GM04503 (cell line): ENCODE data around the gene RWDD1.
A peak's percentile ranks its signal among the peaks of the same experiment; 100 is the strongest.

Experiments used
- DNase-seq: peaks from one replicate; pipeline ENCODE4 v3.0.0-alpha.2; 2012; ENCODE audit warnings: low read depth

The RWDD1 gene, protein sequence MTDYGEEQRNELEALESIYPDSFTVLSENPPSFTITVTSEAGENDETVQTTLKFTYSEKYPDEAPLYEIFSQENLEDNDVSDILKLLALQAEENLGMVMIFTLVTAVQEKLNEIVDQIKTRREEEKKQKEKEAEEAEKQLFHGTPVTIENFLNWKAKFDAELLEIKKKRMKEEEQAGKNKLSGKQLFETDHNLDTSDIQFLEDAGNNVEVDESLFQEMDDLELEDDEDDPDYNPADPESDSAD

GRCh38 chr6:116570856-116571682 is at the start of gene RWDD1:
TSS of gene RWDD1 (plus strand) at chr6:116571504. CDS start at chr6:116571583, 79 bp downstream.
- DNase-seq: peak; percentile 96

DNA sequence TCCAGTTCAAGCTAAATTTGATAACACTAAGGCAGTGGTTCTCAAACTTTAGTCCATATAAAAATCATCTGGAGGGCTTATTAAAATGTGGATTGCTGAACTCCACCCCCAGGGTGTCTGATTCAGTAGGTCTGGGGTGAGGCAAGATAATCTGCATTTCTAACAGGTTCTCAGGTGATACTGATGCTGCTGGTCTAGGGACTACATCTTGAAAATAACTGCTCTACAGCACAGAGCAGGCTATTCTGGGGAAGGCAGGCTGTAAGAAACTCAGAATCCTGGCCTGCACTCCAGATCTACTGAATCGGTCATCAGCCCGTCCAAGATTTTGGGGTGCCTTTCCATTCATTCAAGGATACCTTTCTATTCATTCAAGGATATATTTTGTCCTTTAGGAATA is 48.4 kb upstream of the RWDD1 start:
- DNase-seq: no peak

DNA sequence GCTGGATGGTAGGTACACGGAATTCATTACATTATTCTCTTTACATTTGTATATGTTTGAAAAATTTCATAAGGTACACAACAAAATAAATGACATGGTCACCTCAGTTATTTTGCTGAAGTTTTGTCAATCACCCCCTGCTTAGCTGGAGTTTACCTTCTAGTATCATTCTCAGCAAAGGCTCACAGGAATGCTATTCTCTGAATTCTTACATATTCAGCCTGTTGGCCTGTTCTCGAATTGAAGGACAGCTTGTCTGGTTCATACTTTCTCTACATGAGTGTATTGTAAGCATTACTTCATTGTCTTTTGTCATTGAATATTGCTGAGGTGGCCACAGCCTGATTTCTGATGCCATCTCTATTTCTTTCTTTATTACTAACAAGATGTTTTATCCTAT is 47.1 kb upstream of the RWDD1 start:
- no peak for DNase-seq

DNA sequence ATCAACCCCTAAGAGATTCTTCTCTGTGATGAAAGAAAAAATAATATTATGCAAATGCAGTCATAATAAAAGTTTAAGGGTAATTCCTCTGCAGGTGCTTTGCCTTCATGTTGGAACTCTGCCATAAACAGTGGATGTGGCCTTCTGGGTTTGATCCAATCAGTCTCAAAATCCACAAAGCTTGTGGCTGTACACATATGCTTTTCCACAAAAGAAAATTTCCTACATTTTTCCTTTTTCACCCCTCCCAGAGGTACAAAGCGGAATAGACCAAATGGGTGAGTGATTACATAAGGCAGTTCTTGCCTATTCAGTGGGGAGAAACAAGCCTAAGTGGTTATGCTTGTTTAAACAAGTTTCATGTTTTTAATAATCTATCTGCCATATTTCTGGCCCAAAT is 43.2 kb upstream of the RWDD1 start:
- DNase-seq: no peak

DNA sequence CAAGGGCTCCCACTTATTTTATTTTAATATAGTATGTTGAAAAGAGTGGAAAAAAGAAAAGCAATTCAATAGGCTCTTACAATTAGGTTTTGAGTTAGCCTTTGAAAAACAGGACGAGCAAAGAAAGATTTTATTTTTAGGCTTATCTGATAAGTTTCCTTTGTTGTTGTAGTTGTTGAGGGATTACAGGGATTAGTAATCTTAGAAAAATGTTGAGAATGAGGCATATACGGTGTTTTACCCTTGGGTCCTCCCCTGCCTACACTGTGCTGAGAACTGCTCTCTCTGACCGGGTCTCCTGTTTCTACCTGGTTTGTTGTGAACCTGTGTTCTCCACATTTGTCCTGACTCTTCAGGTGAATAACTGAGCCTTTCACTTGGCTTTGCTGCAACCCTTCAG is 42.5 kb upstream of the RWDD1 start:
- no peak for DNase-seq

- DNase-seq: no peak
Observed at GRCh38 chr6:116529466-116530290, 41.6 kb upstream of the RWDD1 start.

- DNase-seq: no peak
Observed at GRCh38 chr6:116530436-116530835, 40.9 kb upstream of the RWDD1 start.

DNA sequence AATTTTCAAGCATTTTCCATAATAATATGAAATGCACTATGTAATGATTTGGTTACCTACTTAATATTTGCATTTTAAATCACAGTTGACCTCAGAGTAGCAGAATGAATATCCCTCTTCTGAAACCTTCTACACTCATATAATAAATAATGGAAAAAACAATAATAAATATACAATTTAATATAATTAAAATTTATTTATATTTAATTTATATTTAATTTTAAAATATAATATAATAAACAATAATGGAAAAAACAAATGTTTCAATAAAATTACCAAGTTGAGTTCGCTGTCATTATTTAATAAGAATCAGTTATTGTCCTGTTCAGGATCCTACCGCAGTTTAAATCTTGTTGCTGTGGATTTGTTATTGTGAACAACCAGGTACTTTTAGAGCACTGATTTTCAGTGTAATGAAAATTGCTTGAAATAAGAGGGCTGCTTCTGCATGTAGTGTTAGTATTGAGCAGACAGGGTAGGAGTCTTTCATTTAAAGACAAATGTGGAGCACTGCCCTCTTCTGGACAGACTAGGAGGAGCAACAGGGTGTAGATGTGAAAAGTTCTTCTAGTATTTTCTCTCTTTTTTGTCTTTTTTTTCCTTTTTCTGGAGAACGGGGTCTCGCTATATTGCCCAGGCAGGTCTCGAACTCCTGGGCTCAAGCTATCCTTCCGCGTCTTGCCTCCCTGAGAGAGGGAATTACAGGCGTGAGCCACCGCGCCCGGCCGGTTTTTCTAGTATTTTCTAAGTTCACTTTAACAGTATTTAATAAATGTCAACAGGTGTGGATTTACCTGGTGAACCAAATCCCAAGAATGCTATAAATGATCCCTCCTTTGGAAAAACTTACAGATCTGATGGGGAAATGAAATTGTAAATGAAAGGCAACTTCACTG is 39.4 kb upstream of the RWDD1 start:
- DNase-seq: no peak

DNA sequence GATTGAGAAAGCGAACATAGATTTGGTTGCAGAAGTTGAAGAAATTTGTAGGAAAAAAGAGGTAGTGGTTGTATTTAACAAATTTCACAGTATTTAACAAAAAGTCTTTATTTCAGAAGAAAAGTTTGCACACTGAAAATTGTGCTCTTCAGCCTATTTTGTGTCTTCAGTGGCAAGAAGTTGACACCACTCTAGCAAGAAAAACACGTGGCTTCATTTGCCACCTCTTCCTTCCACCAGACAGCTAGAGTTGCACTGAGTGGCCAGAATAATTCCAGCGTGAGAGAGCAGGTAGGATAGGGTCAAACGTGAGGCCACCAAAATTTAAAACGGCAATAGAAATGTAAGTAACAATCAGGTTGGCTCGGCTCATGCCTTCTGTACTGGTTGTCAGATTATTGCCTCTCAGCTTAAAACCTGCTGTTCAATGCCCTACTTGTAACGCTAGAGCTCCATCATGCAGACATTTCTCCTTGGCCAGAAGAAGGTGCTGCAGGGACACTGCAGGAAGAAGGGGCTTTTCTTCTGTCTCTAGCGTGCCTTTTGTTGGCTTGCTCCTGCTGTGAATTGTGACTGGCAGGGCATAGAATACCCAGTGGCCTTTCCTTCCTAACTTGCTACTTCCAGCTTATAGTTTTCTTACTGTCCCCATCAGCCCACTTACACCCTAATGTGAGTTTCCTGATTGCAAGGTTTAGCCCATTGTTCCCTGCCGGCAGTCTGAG is 37.9 kb upstream of the RWDD1 start:
- no peak for DNase-seq

DNA sequence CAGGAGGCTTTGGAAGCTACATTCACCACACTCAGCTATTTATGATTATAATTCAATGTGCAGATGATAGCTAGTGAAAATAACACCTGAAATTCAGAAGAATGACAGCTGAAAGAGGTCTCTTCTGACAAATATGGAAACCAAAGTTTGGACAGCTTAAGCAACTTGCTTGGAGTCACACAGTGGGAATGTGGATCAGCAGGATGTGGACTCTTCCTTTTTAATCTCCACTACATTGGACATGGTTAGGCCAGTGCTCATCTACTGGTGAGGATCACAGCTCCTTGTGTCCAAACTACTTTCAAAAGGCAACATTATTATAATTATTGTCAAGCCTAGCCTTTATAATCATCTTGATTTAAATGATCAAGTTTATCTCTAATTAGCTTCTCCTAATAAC is 36.2 kb upstream of the RWDD1 start:
- no peak for DNase-seq

DNA sequence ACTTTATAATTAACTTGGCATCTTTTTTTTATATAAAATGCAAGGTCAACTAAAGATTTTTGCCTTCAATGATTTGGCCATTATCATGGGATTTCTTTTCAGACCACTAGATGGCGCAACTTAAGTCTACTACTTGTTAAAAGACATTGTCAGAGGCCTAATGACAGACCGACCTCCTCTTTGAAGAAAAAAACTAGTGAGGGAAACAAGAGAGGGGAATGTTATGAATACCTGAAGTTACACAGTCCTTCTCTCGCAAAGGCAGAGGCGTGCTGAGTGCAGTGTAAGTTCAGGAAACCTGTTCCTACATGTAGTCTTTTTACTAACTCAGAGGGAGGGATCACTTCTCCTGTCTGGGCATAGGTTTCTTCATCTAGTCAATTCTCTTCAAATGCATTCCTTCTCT is 35.1 kb upstream of the RWDD1 start:
- DNase-seq: no peak

DNA sequence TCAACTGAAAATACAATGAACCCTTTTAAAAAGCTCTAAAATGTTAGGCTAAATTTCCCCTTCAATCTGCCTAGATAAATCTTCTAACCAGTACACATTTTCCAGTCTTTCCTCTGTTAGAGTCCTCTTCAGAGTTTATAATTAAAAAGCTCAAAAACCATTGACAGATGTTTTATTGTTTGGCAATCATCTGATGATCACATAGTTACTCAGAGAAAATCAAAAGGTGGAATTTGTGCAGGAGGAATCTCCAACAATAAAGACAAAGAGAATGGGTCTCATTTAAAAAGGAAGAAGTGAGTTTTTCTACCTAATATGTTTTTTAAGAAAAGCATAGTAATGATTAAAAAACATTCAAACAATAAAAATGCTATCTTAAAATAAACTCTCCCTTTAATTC is 28.9 kb upstream of the RWDD1 start:
- DNase-seq: no peak

- DNase-seq: no peak
Observed at GRCh38 chr6:116543149-116543548, 28.2 kb upstream of the RWDD1 start.

GRCh38 chr6:116545651-116546050 is 25.7 kb upstream of the RWDD1 start, which contains the start of gene TRAPPC3L:
TSS of gene TRAPPC3L (minus strand) at chr6:116545684. CDS start at chr6:116545514, 170 bp downstream.
- DNase-seq: no peak

- no peak for DNase-seq
Observed at GRCh38 chr6:116547358-116547757, 23.9 kb upstream of the RWDD1 start.

GRCh38 chr6:116550796-116551195 is 20.5 kb upstream of the RWDD1 start:
- no peak for DNase-seq

DNA sequence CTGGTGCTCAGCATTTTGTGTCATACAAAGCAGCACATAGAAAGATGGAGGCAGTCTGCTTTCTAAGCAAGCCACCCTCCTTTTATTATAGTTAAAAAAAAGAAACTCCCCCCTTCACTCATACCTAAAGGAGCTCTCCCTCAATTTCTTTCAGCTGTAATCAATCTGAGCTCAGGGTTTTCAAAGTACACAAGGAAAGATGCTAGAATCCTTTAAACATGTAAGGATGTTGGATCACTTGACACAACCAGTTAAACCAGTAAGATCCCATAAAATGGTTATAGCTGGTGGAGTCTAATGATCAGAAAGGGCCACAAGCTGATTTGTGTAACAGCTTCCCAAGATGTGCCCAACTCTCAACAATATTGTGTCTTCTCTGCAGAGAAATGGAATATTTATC is 17.9 kb upstream of the RWDD1 start, which contains the start of gene CALHM4:
Gene CALHM4 (plus strand): TSS at position 301 of the 400 bp plus-strand sequence. CDS start 43 bp downstream, at position 344.
- no peak for DNase-seq

DNA sequence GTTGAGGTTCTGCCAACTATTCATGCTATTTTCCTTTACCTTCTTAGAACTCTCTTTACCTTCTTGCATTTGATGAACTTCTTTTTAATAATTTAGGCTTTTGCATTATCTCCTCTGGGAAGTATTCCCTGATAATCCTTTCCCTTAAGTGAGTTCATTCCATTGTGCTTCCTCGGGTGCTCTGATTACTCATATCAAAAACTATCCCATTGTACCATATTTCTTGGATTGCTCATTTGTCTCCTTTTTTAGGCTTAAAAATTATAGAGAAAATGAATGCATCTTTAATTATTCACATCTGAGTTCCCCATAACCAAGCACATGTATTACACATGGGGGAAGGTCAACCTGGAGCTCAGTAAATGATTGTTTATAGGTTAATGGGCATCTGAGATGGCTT is 15.2 kb upstream of the RWDD1 start:
- DNase-seq: peak; percentile 70

GRCh38 chr6:116556814-116557415 is 14.4 kb upstream of the RWDD1 start:
- no peak for DNase-seq

DNA sequence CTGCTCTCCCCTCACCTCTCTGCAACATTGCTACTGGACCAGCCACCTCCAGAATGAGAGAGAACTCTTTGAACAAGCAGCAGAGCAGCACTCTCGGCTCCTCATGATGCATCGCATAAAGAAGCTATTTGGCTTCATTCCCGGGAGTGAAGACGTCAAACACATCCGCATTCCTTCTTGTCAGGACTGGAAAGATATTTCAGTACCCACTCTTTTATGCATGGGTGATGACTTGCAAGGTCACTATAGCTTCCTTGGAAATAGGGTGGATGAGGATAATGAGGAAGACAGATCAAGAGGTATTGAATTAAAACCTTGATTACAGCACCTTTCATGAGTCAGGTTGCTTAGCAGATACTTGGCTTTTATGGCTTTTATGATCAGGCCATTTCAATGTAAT is 13.4 kb upstream of the RWDD1 start:
- peak; percentile 90 for DNase-seq
